ENCODE data around the gene CDK13.
"Not testable (repeated sequence)": the region's sequence is repeated elsewhere in the genome, so short reads cannot be mapped to it uniquely, and the experiment has no call there.

The CDK13 gene

DNA sequence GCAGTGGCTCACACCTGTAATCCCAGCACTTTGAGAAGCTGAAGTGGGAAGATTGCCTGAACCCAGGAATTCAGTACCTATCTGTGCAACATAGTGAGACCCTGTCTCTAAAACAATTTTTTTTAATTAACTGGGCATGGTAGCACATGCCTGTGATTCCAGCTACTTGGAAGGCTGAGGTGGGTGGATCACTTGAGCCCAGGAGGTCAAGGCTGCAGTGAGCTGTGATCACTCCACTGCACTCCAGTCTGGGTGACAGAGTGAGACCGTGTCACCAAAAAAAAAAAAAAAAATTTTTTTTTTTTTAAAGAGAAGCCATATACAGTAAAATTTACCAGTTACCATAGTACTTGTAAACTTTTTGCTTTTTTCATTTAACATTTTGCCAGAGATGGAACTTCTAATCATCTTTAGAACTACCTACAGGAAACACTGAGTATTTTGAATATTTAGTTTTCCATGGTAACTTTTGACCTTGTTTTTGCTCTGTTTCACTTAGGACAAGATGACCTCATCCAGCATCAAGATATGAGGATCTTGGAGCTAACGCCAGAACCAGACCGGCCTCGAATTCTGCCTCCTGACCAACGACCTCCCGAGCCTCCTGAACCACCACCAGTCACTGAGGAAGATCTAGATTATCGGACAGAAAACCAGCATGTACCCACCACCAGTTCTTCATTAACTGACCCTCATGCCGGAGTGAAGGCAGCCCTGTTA lies 143.7 kb downstream of the CDK13 start:
- Histone ChIP-seq H3K4me3 (ENCODE audit: low read depth, low read length) (no peak overlapping the region), H3K36me3 (ENCODE audit: control insufficient read depth, insufficient read depth, low read length) (peaks cover 13% of the 10 kb centered on the region), H3K4me1 (ENCODE audit: control insufficient read depth, insufficient read depth, low read length) (peaks cover 14% of the 10 kb centered on the region), H3K9me3 (ENCODE audit: control insufficient read depth, insufficient read depth, low read length) (no peaks in the 10 kb centered on the region), H3K9ac (ENCODE audit: low read depth, low read length) (no peak overlapping the region), H3K27me3 (ENCODE audit: control insufficient read depth, insufficient read depth, low read length) (no peaks in the 10 kb centered on the region)

DNA sequence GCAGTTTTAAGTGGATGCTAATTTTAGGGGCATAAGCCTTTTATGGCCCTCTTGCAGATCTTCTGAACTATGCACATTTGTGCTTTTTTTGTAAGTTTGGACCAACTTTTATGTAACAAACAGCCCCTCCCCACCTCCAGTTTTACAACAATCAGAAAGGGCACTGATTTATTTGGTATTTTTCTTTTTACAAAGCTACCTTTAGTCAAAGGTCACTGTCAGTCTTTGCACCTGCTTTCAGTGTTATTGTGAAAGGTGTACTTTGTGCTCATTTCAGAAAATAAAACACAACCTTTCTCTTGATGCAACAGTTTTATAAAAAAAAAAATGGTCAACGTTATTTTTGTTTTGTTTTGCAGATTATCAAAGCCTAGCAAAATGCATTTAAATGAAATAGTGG lies 145.2 kb downstream of the CDK13 start:
- Histone ChIP-seq H3K36me3 (ENCODE audit: control insufficient read depth, insufficient read depth, low read length) (peaks cover 11% of the 10 kb centered on the region), H3K9ac (ENCODE audit: low read depth, low read length) (no peak overlapping the region), H3K27me3 (ENCODE audit: control insufficient read depth, insufficient read depth, low read length) (no peaks in the 10 kb centered on the region), H3K4me1 (ENCODE audit: control insufficient read depth, insufficient read depth, low read length) (peaks cover 14% of the 10 kb centered on the region), H3K4me3 (ENCODE audit: low read depth, low read length) (no peak overlapping the region), H3K9me3 (ENCODE audit: control insufficient read depth, insufficient read depth, low read length) (no peaks in the 10 kb centered on the region)

- H3K36me3 ChIP-seq (ENCODE audit: control insufficient read depth, insufficient read depth, low read length) = peaks cover 11% of the 10 kb centered on the region
- H3K9me3 ChIP-seq (ENCODE audit: control insufficient read depth, insufficient read depth, low read length) = no peaks in the 10 kb centered on the region
- no peaks in the 10 kb centered on the region for H3K27me3 ChIP-seq (ENCODE audit: control insufficient read depth, insufficient read depth, low read length)
- peaks cover 14% of the 10 kb centered on the region for H3K4me1 ChIP-seq (ENCODE audit: control insufficient read depth, insufficient read depth, low read length)
- no peak overlapping the region for H3K4me3 ChIP-seq (ENCODE audit: low read depth, low read length)
- no peak overlapping the region for H3K9ac ChIP-seq (ENCODE audit: low read depth, low read length)
Measured at GRCh38 chr7:40095695-40096327, 145.8 kb downstream of the CDK13 start.

DNA sequence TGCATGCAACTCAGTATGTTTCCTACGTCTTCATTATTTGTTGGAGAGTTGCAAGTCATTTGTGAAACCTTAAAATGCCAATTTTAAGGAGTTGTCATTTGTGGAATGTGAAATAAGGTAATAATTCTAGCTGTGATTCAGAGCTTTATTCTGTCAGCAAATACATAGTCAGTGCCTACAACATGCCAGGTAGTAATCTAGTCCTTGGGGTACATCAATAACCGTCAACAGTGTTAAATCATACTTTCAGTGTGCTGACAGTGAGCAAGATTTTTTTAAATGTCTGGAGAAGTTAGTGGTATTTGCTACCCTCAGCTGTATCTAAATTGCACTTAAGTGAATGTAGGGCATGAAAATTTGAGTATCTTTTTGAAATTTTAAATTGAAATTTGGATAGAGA lies 147.7 kb downstream of the CDK13 start:
- no peaks in the 10 kb centered on the region for H3K27me3 ChIP-seq (ENCODE audit: control insufficient read depth, insufficient read depth, low read length)
- H3K4me1 ChIP-seq (ENCODE audit: control insufficient read depth, insufficient read depth, low read length) = peaks cover 14% of the 10 kb centered on the region
- H3K4me3 ChIP-seq (ENCODE audit: low read depth, low read length) = no peak overlapping the region
- no peak overlapping the region for H3K9ac ChIP-seq (ENCODE audit: low read depth, low read length)
- no peaks in the 10 kb centered on the region for H3K9me3 ChIP-seq (ENCODE audit: control insufficient read depth, insufficient read depth, low read length)
- H3K36me3 ChIP-seq (ENCODE audit: control insufficient read depth, insufficient read depth, low read length) = peaks cover 11% of the 10 kb centered on the region

DNA sequence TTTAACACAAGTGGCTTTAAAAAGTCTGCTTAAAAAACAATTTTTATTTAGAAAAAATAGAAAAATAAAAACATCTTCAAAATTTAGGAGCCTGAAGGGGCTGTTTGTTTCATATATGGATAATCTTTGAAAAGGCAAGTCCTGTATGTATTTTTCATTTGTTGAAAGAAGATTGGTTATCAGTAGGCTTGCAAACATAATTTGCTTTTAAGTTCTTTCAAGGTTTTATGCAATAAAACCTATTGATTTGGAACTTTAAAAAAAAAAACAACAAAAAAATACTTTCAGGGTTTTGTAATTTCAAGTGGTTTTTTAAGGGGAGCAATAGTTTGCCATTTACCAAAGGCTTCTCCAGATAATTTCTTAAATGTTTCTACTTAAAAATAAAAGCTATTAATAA lies 148.8 kb downstream of the CDK13 start:
- H3K9ac ChIP-seq (ENCODE audit: low read depth, low read length) = no peak overlapping the region
- no peaks in the 10 kb centered on the region for H3K9me3 ChIP-seq (ENCODE audit: control insufficient read depth, insufficient read depth, low read length)
- no peaks in the 10 kb centered on the region for H3K27me3 ChIP-seq (ENCODE audit: control insufficient read depth, insufficient read depth, low read length)
- peaks cover 14% of the 10 kb centered on the region for H3K4me1 ChIP-seq (ENCODE audit: control insufficient read depth, insufficient read depth, low read length)
- H3K4me3 ChIP-seq (ENCODE audit: low read depth, low read length) = no peak overlapping the region
- H3K36me3 ChIP-seq (ENCODE audit: control insufficient read depth, insufficient read depth, low read length) = peaks cover 7% of the 10 kb centered on the region

GRCh38 chr7:40099837-40100236 lies 149.8 kb downstream of the CDK13 start:
- Histone ChIP-seq H3K27me3 (ENCODE audit: control insufficient read depth, insufficient read depth, low read length) (no peaks in the 10 kb centered on the region), H3K36me3 (ENCODE audit: control insufficient read depth, insufficient read depth, low read length) (no peaks in the 10 kb centered on the region), H3K4me3 (ENCODE audit: low read depth, low read length) (no peak overlapping the region), H3K9ac (ENCODE audit: low read depth, low read length) (no peak overlapping the region), H3K4me1 (ENCODE audit: control insufficient read depth, insufficient read depth, low read length) (peaks cover 14% of the 10 kb centered on the region), H3K9me3 (ENCODE audit: control insufficient read depth, insufficient read depth, low read length) (no peaks in the 10 kb centered on the region)

DNA sequence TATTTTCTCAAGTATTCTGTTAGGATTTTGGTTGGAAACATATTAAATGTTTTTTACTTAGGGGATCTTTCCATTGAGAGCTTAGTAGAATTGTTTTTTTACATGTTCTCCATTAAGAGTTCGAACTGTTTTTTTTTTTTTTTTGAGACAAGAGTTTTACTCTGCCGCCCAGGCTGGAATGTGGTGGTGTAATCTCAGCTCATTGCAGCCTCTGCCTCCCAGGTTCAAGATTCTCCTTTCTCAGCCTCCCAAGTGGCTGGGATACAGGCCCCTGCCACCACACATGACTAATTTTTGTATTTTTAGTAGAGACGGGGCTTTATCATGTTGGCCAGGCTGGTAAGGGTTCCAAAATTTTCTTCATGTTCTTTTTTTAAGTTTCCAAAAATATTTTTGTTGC lies 151.1 kb downstream of the CDK13 start:
- H3K27me3 ChIP-seq (ENCODE audit: control insufficient read depth, insufficient read depth, low read length) = no peaks in the 10 kb centered on the region
- no peaks in the 10 kb centered on the region for H3K9me3 ChIP-seq (ENCODE audit: control insufficient read depth, insufficient read depth, low read length)
- H3K4me1 ChIP-seq (ENCODE audit: control insufficient read depth, insufficient read depth, low read length) = peaks cover 3% of the 10 kb centered on the region
- H3K36me3 ChIP-seq (ENCODE audit: control insufficient read depth, insufficient read depth, low read length) = no peaks in the 10 kb centered on the region
- no peak overlapping the region for H3K9ac ChIP-seq (ENCODE audit: low read depth, low read length)
- no peak overlapping the region for H3K4me3 ChIP-seq (ENCODE audit: low read depth, low read length)

- H3K9me3 ChIP-seq (ENCODE audit: control insufficient read depth, insufficient read depth, low read length) = no peaks in the 10 kb centered on the region
- no peaks in the 10 kb centered on the region for H3K36me3 ChIP-seq (ENCODE audit: control insufficient read depth, insufficient read depth, low read length)
- no peak overlapping the region for H3K9ac ChIP-seq (ENCODE audit: low read depth, low read length)
- no peaks in the 10 kb centered on the region for H3K4me1 ChIP-seq (ENCODE audit: control insufficient read depth, insufficient read depth, low read length)
- no peak overlapping the region for H3K4me3 ChIP-seq (ENCODE audit: low read depth, low read length)
- no peaks in the 10 kb centered on the region for H3K27me3 ChIP-seq (ENCODE audit: control insufficient read depth, insufficient read depth, low read length)
Measured at GRCh38 chr7:40102897-40103296, 152.8 kb downstream of the CDK13 start.

DNA sequence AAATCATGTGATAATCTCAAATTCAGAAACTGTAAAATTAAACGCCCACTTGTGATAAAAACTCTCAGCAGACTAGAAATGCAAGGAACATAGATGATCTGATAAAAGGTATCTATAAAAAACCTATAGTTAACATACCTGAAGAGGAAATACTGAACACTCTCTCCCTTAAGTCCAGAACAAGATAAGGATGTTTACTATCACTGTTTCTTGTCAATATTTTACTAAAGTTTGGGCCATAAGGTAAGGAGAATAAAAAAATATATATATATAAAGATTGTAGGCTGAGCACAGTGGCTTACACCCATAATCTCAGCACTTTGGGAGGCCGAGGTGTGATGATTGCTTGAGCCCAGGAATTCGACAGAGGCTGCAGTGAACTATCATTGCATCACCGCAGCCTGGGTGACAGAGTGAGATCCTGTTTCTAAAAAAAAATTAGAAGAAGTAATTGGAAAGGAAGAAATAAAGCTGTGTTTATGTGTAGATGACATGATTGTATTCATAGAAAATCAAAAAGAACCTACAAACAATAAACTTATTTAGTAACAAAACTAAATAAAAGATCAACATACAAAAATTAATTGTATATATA lies 155.9 kb downstream of the CDK13 start:
- Histone ChIP-seq H3K4me1 (ENCODE audit: control insufficient read depth, insufficient read depth, low read length) (no peaks in the 10 kb centered on the region), H3K27me3 (ENCODE audit: control insufficient read depth, insufficient read depth, low read length) (no peaks in the 10 kb centered on the region), H3K9me3 (ENCODE audit: control insufficient read depth, insufficient read depth, low read length) (no peaks in the 10 kb centered on the region), H3K9ac (ENCODE audit: low read depth, low read length) (no peak overlapping the region), H3K4me3 (ENCODE audit: low read depth, low read length) (no peak overlapping the region), H3K36me3 (ENCODE audit: control insufficient read depth, insufficient read depth, low read length) (no peaks in the 10 kb centered on the region)

DNA sequence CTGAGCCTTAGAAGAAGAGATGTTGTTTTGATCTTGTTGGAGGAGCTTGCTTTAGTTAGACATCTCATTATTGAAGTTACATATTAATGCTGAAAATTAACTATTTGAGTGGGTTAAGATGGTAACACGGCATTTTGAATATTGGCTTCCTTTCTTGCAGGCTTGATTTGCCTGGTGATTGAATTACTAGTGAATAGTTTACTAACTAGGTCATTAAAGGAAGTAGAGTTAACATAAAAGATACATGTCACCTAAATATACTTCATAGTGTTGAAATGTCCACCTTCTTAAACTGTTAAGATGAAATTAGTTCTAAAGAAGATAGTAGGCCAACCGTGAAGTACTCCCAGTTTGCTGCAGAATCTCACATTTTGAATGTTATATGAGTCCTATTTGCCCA lies 165.9 kb downstream of the CDK13 start:
- no peak overlapping the region for H3K4me3 ChIP-seq (ENCODE audit: low read depth, low read length)

GRCh38 chr7:40117199-40117598 lies 167.1 kb downstream of the CDK13 start:
- not testable (repeated sequence) for H3K4me1 ChIP-seq (ENCODE audit: control insufficient read depth, insufficient read depth, low read length); H3K36me3 ChIP-seq (ENCODE audit: control insufficient read depth, insufficient read depth, low read length); H3K4me3 ChIP-seq (ENCODE audit: low read depth, low read length); H3K9me3 ChIP-seq (ENCODE audit: control insufficient read depth, insufficient read depth, low read length); H3K9ac ChIP-seq (ENCODE audit: low read depth, low read length); H3K27me3 ChIP-seq (ENCODE audit: control insufficient read depth, insufficient read depth, low read length)

More for the DNA sequence above, 165.9 kb downstream of the CDK13 start:
- no peaks in the 10 kb centered on the region for H3K36me3 ChIP-seq (ENCODE audit: control insufficient read depth, insufficient read depth, low read length)
- no peaks in the 10 kb centered on the region for H3K9me3 ChIP-seq (ENCODE audit: control insufficient read depth, insufficient read depth, low read length)
- H3K9ac ChIP-seq (ENCODE audit: low read depth, low read length) = no peak overlapping the region
- no peaks in the 10 kb centered on the region for H3K4me1 ChIP-seq (ENCODE audit: control insufficient read depth, insufficient read depth, low read length)
- H3K27me3 ChIP-seq (ENCODE audit: control insufficient read depth, insufficient read depth, low read length) = no peaks in the 10 kb centered on the region

GRCh38 chr7:40118201-40118600 lies 168.1 kb downstream of the CDK13 start:
- not testable (repeated sequence) for H3K9me3 ChIP-seq (ENCODE audit: control insufficient read depth, insufficient read depth, low read length); H3K9ac ChIP-seq (ENCODE audit: low read depth, low read length); H3K4me1 ChIP-seq (ENCODE audit: control insufficient read depth, insufficient read depth, low read length); H3K4me3 ChIP-seq (ENCODE audit: low read depth, low read length); H3K27me3 ChIP-seq (ENCODE audit: control insufficient read depth, insufficient read depth, low read length); H3K36me3 ChIP-seq (ENCODE audit: control insufficient read depth, insufficient read depth, low read length)

All from iPS-15b (cell line).